HG03571 (cell line): ENCODE results near the gene PRSS27.
"Not testable (repeated sequence)": the region's sequence is repeated elsewhere in the genome, so short reads cannot be mapped to it uniquely, and the experiment has no call there.

Experiments used
- ATAC-seq: cut with Tn5 transposase; IDR thresholded peaks from one replicate; pipeline ENCODE4 v1.9.1; 2021; ENCODE audit not compliant: unreplicated experiment

The PRSS27 gene

GRCh38 chr16:2676937-2677336 lies 43.1 kb downstream of the PRSS27 start:
- not testable (repeated sequence) for ATAC-seq

DNA sequence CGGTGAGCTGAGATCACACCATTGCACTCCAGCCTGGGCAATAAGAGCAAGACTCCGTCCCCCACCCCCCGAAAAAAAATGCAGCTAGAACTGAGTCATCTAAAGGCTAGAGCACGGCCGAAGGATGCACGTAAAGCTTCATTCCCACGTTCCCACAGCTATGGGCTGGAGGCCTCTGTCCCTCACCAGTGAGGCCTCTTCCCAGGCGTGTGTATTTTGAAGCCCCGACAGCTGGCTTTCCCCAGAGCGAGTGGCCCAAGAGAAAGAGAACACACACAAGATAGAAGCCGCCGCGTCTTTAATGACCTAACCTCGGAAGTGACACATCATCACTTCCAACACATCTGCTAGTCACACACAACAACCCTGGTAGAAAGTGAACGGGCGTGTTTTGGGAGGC lies 44.3 kb downstream of the PRSS27 start:
- no peak for ATAC-seq

GRCh38 chr16:2675021-2675420 lies 45.0 kb downstream of the PRSS27 start:
- ATAC-seq, result no peak

GRCh38 chr16:2673066-2673999 lies 46.7 kb downstream of the PRSS27 start:
- peak; percentile 71 for ATAC-seq

DNA sequence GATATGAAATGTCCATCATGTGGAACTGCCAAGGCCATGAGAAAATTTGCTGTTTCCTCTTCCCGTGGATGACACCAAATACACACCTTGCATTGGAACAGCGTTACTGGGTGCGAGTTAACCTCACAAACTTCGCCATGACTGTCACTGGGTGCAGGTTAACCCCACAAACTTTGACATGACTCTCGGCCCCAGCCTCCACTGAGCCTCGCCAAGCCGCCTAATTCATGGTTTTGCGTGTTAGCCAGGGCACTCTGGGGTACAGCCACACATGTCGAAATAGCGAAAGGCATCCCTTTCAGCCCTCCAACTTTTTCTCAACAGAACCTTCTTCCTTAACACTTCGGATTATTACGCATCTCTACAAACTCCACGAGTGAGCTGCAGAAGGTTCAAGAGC lies 48.3 kb downstream of the PRSS27 start:
- ATAC-seq, result no peak

DNA sequence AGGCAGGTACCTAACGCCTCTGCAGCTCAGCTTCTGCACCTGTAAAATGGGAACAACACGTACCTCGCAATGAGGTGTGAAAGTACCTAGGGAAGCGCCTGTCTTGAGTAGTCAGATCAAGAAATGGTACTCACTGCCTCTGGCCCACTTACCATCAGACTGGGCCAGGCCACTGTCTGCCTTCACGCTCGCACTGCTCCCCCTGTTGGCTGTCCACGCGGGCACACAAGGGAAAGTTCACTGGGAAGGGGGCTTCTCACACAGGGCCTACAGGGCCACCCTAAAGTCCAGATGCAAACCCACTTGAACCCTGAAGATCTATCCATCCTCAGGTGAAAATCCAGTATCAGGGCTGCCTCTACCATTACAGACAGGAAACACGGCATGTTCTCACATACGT lies 48.8 kb downstream of the PRSS27 start:
- not testable (repeated sequence) for ATAC-seq

GRCh38 chr16:2670017-2670416 lies 50.0 kb downstream of the PRSS27 start:
- not testable (repeated sequence) for ATAC-seq

DNA sequence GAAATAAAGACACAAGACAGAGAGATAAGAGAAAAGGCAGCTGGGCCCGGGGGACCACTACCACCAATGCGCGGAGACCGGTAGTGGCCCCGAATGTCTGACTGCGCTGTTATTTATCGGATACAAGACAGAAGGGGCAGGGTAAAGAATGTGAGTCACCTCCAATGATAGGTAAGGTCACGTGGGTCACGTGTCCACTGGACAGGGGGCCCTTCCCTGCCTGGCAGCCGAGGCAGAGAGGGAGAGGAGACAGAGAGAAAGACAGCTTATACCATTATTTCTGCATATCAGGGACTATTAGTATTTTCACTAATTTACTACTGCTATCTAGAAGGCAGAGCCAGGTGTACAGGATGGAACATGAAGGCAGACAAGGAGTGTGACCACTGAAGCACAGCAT lies 50.4 kb downstream of the PRSS27 start:
- ATAC-seq, result not testable (repeated sequence)

DNA sequence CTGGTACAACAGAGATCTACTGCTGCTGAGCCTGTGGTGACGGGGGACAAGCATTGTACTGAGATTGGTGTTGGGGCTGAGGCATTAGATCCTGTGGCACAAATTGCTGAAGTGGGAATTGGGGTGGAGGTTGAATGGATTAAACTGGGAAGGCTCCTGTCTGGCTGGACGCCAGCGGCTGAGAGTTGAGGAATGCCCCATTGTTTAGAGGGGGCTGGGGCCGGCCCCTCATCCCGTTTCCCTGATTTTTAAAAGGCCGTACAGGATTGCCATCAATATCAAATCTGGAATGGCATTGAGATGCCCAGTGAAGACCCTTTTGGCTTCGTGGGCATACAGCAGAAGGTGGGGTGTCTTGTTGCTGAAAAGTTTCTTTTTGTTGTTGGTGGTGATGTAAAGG lies 53.4 kb downstream of the PRSS27 start:
- not testable (repeated sequence) for ATAC-seq

GRCh38 chr16:2664574-2664982 lies 55.4 kb downstream of the PRSS27 start:
- ATAC-seq, result no peak

DNA sequence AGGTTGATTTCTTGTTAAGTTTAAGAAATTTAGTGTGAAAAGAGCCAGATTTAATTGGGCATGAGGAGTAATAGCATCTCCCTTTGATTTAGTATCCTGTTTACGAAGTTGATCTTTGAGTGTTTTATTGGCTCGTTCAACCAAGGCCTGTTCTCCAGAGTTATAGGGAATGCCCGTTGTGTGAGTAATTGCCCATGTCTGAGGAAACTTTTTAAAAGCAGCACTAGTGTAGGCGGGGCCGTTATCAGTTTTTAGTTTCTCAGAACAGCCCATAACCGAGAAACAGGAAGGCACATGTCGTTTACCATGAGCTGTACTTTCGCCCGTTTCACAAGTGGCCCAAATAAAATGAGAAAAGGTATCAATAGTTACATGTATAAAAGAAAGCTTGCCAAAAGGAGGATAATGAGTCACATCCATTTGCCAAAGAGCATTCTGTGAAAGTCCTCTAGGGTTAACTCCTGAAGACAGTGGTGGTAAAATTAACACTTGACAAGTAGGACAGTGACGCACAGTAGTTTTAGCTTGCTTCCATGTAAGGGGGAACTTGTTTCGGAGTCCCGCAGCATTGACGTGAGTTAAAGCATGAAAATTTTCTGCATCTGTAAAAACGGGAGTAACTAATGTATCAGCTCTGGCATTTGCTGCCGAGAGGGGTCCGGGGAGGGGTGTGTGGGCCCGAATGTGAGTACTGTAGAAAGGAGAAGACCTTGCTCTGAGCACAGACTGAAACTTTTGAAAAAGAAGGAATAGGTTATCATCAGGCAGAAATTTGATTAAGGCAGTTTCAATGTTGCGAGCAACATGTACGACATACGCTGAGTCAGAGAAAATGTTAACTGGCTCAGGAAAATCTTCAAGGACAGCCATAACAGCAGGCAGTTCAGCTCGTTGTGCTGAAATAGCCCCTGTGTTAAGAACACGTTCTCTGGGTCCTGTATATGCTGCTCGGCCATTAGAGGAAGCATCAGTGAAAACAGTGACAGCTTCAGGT lies 56.2 kb downstream of the PRSS27 start:
- no peak for ATAC-seq
